Measurements from ENCODE around the gene ENOPH1.

DNA sequence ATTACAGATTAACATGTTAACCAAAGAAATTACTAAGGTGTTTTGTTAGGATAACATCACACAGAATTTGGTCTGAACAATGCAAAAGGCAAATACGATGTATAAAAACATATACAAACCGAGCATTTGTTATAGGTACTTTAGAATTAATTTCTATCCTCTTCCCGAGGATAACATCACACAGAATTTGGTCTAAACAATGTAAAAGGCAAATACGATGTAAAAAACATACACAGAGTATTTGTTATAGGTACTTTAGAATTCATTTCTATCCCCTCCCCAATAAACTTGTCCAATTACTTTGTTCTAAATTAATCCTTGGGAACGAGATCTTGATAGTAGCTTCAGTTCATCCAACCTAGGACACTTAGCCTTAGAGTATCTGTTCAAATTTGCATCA, 7.8 kb upstream of the ENOPH1 start:
- TF ChIP-seq, protein P1, sequence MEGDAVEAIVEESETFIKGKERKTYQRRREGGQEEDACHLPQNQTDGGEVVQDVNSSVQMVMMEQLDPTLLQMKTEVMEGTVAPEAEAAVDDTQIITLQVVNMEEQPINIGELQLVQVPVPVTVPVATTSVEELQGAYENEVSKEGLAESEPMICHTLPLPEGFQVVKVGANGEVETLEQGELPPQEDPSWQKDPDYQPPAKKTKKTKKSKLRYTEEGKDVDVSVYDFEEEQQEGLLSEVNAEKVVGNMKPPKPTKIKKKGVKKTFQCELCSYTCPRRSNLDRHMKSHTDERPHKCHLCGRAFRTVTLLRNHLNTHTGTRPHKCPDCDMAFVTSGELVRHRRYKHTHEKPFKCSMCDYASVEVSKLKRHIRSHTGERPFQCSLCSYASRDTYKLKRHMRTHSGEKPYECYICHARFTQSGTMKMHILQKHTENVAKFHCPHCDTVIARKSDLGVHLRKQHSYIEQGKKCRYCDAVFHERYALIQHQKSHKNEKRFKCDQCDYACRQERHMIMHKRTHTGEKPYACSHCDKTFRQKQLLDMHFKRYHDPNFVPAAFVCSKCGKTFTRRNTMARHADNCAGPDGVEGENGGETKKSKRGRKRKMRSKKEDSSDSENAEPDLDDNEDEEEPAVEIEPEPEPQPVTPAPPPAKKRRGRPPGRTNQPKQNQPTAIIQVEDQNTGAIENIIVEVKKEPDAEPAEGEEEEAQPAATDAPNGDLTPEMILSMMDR (IDR thresholded peaks at IDR 0.05): no peak
- TF ChIP-seq ETV6 (CRISPR knock-in tag; IDR thresholded peaks at IDR 0.05): no peak
- no peak for TF ChIP-seq ZSCAN18 (CRISPR knock-in tag; IDR thresholded peaks at IDR 0.05)

Data from WTC11 (cell line).